HG02885 (cell line): Measurements from ENCODE around the gene AMMECR1.
"Not testable (repeated sequence)": the region's sequence is repeated elsewhere in the genome, so short reads cannot be mapped to it uniquely, and the experiment has no call there.

Experiments used
- ATAC-seq: cut with Tn5 transposase; IDR thresholded peaks from one replicate; pipeline ENCODE4 v1.9.1; 2021; ENCODE audit warnings: mild to moderate bottlenecking; ENCODE audit not compliant: unreplicated experiment, poor library complexity

The AMMECR1 gene

DNA sequence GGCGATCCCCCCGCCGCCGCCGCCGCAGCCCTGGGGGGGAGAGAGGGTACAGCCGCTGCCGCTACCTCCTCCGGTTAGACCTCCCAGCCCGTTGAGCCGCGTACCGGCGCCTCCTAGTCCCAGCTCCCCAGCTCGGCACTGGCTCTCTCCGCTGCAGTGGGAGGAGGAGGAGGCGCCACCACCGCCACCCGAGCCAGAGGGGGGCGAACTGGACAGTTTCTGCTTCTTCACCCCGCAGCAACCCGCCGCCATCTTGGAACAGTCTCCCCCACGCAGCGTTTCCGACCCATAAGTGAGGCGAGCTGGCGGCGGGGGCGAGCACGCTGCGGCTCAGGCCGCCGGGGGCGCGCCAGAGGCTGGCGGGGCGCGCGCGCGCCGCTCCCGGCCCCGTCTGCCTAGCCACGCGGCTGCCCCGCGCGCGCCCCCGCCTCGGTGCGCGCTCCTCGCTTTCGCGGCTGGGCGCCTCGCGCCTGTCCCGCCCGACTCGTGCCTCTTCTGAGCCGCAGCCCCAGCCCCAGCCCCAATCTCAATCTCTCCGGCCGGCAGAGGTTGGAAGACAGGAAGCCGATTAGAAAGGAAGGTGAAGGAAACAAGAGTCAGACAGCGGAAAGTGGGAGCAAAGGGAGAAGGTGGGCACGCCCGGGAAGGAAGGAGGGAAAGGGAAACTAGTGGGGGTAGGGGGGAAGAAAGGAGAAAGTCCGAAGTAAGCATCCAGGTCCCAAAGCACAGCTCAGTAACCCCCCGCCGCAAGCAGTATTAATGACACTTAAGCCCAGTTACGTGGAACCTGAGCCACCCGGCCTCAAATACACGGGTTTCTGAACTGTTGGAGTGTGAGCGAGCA, at the start of gene AMMECR1:
TSS of gene AMMECR1 (minus strand) at position 266 of the 844 bp plus-strand sequence. CDS start at position 252, 14 bp downstream.
- ATAC-seq = peak; percentile 71

DNA sequence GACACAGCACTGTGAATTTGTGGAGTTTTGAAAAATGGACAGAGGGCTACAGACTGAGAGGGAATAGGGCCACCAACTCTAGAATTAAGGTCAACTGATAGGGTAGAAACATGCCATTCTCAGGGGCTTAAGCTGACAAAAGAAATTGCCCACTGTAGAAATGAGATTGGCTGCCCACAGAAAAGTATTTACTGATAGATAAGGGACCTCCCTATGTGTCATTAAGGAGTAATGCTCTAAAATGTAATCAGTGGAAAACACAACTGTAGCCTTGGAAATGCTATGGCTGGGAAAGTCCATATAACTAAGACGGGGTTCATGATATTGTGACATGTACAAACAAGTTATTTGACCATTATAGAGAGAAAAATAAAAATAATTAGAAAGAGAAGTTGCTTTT, 45.4 kb upstream of the AMMECR1 start:
- no peak for ATAC-seq

DNA sequence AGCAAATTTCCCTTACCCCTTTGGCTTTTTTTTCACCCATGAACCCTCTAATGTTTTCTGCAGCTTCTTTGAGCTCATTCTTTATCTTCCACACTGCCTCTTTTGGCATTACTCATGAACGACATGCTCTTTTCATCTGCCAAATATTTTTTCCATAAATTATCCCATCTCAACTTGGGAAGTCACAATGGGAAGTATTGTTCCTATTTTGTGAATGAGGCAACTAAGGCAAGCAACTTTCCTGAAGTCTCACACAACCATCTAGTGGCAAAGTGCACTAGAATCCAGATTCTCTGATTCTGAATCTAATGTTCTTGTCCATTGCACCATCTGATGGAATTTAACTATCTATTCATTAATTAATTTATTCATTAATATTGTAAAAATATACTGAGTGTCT, 41.4 kb upstream of the AMMECR1 start:
- no peak for ATAC-seq

DNA sequence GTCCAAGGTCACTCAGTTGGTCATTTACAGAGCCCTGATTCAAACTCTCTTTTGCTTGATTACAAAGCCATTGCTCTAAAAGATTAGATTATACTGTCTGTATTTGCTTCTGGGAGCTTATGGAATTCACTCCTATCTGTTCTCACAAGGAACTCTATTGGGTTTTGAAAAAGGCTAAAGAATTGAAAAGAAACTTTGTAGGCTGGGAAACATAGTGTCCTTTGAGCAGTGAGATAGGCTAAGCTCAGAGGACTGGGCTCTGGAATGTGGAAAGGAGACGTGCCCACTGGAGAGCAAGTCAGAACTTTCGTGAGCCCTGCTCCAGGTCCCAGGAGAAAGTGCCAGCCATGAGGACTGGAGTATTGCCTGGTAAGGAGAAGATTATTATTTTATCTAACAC, 40.7 kb upstream of the AMMECR1 start, which contains the start of gene RTL9:
TSS of gene RTL9 (plus strand) at position 301 of the 400 bp plus-strand sequence. CDS start 91,770 bp downstream, outside the sequence.
- ATAC-seq = no peak

DNA sequence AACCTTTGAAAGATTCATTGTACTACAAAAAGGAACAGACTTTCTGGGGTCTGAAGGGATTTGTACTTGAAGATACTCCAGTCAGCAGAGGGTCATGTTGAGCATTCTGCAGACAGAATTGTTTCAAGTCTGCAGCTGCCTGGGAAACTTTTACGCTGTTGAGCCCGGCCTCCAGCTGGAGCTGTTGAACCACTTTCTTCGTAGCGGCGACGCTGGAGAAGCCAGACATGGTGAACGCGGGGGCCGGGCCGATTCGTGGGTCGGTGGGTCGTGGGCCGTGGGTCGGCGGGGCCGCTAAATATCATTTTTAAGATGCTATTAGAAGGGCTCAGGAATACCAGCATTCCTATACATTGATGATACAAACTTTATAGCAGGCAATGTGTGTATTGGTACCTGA, 28.8 kb upstream of the AMMECR1 start:
- ATAC-seq = no peak

DNA sequence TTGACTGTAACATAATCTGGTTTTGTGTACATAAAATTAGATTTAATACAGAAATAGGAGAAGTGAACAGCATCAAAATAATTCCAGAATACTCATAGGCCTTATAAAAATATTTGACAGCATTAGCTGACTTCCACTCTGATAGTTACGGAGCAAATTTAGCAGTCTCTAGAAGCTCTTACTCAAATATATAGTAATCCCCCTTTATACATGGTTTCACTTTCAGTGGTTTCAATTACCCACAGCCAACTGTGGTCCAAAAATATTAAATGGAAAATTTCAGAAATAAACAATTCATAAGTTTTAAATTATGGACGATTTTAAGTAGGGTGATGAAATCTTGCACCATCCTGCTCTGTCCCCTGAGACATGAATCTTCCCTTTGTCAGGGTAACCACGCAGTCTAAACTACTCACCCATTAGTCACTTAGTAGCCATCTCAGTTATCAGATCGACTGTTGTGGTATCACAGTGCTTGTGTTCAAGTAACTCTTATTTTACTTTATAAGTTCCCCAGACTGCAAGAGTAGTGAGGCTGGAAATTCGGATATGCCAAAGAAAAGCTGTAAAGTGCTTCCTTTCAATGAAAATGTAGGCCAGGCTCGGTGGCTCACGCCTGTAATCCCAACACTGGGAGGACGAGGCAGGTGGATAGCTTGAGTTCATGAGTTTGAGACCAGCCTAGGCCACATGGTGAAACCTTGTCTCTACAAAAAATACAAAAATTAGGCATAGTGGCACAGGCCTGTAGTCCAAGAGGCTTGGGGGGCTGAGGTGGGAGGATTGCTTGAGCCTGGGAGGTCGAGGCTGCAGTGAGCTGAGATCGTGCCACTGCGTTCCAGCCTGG, 23.5 kb upstream of the AMMECR1 start:
- peak; percentile 94 for ATAC-seq

DNA sequence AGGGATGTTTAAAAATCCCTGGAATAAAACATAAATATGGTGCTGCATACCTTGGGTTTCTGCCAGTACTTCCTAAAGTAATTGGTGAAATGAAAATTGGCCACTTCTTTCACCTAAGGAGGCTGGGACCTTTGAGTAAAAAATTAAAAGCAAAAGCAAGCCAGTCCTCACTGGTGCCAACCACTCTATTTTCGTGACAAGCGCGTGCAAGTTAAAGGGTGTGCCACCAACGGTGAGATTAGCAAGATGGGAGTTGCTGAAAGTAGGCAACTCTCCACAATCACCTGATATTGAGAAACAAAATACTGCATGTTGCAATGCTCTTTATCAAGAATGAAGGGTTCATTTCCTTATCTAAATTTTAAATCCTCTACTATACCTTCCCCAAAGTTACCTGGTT, 21.1 kb upstream of the AMMECR1 start:
- ATAC-seq = no peak

DNA sequence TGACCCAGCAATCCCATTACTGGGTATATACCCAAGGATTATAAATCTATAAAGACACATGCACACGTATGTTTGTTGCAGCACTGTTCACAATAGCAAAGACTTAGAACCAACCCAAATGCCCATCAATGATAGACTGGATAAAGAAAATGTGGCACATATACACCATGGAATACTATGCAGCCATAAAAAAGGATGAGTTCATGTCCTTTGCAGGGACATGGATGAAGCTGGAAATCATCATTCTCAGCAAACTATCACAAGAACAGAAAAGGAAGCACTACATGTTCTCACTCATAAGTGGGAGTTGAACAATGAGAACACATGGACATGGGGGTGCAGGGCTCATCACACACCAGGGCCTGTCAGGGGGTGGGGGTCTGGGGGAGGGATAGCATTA, 15.6 kb upstream of the AMMECR1 start:
- not testable (repeated sequence) for ATAC-seq

DNA sequence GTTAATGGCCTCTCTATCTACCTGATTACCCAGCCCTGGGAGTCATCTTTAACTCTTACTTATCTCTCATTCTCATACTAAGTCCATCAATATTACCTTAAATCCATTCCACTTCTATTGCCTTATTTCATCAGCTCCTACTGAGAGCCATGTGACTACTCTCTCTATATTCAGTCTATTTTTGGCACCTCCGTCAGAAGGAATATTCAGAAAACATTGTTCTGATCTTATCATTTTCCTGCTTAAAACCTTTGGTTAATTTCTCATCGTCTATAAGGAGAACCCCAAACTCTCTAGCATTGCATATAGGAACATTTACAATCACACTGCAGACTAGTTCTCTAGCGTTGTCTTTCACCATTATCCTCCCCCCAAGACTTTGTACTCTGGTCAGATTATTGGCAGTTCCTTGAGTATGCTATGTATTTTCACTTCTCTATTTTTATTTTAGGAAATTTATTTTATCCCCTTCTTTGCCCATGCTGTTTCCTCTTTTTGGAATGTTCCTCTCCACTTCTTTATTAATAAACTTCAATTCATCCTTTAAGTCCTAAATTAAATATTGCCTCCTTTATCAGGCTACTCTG, 13.7 kb upstream of the AMMECR1 start:
- no peak for ATAC-seq

DNA sequence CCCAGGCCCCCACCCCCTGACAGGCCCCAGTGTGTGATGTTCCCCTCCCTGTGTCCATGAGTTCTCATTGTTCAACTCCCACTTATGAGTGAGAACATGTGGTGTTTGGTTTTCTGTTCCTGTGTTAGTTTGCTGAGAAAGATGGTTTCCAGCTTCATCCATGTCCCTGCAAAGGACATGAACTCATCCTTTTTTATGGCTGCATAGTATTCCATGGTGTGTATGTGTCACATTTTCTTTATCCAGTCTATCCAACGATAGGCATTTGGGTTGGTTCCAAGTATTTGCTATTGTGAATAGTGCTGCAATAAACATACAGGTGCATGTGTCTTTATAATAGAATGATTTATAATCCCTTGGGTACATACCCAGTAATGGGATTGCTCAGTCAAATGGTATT, 10.7 kb upstream of the AMMECR1 start:
- not testable (repeated sequence) for ATAC-seq

DNA sequence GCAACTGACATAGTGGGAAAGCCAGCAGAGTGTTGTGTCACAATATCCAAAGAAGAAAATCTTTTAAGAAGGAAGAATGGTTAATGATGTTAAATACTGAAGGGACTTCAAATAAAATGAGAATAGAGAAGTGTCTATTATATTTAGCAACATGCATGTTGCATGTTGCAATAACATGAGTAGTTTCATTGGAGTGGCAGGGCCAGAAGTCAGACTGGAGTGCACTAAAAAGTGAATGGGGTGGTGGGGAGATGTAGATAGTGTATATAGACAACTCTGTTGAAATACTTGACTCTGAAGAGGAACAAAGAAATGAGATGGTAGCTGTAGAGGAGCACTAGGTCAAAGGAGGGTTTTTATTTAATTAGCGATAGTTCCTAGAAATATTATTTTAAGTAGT, 9.5 kb upstream of the AMMECR1 start:
- no peak for ATAC-seq

DNA sequence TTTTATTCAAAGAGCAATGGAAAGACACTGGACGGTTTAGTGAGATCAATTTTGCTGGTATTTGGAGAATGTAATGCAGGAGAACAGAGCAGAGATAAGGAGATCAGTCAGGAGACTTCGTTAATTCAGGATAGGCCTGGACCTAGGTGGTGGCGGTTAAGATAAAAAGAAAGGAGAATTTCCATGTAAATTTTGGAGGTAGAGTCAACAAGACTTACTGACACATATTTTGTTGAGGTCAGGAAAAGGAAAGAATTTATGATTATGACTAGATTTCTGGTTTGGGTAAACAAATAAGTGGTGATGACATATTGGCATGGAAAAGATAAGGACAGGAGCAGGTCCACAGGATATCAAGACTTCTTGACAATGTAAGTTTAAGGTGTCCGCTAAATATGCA, 8.8 kb upstream of the AMMECR1 start:
- ATAC-seq = no peak

DNA sequence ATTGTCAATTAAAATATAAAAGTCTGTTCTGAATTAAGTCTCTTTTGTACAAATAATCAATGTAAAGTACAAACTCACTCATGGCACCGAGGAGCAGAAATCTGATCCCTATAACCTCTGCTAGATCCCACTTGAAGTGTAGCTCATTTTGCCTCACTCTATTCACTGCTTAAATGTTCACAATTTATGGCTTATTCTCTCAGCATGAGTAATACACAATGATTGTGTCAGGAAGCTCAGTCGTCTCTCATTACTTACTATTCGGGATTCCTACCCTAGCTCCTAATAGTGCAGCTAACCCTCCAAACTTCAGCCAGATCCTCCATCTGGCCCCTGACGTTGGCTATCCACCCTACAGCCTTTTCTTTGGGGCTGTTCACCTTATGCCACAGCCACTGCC, 4.7 kb upstream of the AMMECR1 start:
- no peak for ATAC-seq

DNA sequence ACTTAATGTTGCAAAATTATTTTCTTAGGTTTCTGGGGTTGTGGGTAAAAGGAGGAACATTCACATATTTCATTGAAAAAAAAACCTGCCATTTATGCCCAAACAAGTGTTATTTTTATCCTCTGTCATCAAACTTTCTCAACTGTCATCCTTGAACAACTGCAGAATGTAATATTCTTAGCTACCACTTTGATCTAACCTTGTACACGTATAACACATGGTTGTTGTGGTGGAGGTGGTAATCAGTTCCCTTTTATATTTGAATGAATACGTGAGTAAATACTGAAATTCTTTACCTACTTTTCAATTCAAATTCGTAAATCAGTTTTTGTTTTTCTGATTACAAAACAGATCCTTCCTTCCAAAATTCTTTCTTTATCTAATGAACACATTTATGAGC, 3.8 kb upstream of the AMMECR1 start:
- peak; percentile 30 for ATAC-seq

DNA sequence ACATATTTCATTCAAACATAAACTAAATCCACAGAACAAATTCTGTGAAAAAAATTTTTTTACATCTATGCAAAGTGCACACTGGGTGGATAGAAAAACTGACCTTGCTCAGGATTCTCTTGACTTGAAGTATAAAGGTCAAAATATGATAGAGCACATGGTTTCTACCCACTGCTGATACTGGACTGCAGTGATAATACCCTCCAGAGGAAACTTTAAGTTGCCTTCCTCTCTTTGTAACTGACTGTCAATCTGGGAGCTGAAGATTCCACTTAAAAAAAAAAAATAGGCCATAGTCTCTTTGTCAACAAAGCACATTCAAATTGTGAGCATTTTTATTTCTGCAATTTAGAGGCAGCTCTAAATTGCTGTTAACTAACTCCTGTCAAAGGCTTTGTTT, 3.2 kb upstream of the AMMECR1 start:
- ATAC-seq = no peak

DNA sequence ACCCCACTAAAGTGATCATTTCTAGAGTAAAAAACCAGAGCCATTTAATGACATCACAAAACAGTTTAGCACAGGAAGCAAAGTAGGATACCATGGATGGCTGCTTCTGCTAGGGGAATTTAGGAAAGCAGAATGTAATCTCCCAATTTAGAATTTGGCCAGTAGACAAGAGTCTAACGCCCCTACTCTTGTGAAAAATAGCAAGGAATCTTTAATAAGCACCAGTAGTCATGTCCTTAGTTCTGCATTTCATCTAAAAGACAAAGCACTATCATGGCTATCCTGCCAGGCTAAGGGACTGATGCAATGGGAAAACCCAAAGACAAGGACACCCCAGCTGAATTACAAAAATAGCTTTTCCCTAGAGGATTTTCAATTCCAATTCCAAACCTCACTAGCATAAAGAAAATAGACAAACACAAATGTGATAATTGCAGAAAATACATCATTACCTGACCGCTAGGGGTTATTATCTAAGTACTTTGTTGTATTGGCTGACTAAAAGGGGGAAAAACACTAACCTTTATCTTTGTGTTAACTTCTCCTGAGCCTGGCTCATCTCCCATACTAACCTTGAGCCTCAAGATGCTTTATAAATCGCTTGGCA, 2.6 kb upstream of the AMMECR1 start:
- ATAC-seq = no peak

DNA sequence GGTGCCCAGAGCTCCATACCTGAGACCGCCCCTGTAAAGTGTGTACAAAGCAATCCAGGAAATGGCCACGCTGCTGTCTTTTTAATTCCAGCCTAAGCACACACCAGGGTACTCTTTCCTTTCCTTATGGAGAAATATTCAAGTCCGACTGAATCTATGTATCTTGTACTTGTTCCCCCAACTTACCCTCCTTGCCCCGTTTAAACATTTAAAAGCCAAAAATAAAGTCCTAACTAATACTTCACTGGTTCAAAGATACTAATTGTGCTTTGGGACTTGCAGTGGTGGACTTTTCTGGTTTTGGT, 731 bp upstream of the AMMECR1 start:
- ATAC-seq = peak; percentile 15

DNA sequence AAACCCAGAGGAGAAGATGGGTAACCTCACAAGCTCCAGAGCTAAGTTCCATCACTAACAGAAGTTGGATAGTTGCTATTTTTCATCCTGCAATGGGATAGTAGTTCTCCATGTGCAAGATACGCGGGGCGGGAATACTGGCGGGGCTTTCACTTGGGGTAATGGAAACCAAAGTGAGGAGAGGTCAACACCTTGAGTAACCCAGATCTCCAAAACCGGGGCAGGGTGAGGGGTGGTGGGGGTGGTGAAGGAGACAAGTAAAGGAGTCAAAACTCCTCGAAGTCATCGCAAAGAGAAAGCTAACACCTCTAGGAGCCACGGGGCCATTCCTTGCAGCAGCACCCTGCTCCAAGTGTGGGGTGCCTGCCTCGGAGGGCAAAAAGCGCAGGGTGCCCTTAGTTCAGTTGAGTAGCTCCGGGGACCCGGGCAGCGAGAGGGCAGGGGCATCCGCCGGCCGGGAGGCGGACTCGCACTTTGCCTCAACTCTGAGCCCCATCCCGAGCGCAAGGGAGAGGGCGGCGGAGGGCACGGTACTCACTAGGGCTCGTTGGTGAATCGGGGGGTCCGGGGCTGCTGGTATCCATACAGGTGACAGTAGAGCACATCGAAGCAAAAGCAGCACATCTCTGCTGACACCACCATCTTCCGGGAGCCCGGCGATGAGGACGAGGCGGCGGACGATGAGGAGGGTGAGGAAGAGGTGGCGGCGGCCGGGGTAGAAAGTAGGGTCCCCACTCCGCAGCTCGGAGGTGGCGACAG, 645 bp downstream of the AMMECR1 start:
- peak; percentile 14 for ATAC-seq

DNA sequence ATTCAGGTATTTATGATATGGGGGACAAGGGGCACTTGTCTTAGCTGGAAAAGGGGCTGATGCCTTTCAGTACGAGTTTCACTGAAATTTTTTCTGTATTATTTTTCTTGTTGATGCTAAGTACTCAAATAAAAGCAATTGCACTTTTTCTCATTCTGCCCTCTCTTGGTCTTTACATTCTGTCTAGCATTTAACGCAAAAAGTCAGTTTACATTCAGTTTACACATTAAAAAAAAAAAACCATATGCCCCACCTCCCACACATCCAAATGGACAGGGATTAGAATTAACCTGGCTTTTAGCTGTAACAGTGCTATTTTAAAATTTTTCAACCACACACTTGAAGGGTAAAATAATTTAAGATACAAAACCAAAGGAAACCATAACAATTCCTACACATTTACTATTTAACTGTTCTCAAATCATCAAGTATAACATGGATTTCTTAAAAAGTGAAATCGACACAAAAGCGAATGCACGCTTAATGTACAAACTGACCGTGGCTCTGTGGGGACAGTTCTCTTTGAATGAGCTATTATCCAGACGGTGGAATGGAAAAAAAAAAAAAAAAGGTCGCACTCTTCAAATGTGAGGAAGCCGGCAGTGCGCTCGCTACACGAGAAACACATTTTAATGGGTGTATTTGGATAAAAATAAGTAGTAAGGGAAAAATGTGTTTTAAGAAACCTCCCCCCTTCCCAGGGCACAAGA, 1.4 kb downstream of the AMMECR1 start:
- no peak for ATAC-seq
